ENCODE data around the gene L3MBTL4.

The L3MBTL4 gene

GRCh38 chr18:5967007-5967406 is 447.7 kb downstream of the L3MBTL4 start:
- TF ChIP-seq OSR1 (CRISPR knock-in tag; IDR thresholded peaks at IDR 0.05), result no peak
- TF ChIP-seq ZFP3 (CRISPR knock-in tag; IDR thresholded peaks at IDR 0.05), result no peak
- TF ChIP-seq, protein P1, sequence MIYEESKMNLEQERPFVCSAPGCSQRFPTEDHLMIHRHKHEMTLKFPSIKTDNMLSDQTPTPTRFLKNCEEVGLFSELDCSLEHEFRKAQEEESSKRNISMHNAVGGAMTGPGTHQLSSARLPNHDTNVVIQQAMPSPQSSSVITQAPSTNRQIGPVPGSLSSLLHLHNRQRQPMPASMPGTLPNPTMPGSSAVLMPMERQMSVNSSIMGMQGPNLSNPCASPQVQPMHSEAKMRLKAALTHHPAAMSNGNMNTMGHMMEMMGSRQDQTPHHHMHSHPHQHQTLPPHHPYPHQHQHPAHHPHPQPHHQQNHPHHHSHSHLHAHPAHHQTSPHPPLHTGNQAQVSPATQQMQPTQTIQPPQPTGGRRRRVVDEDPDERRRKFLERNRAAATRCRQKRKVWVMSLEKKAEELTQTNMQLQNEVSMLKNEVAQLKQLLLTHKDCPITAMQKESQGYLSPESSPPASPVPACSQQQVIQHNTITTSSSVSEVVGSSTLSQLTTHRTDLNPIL (CRISPR knock-in tag; IDR thresholded peaks at IDR 0.05; ENCODE audit: low read depth), result no peak
- no peak for TF ChIP-seq CSDC2 (CRISPR knock-in tag; IDR thresholded peaks at IDR 0.05)
- TF ChIP-seq ZC3H10 (CRISPR knock-in tag; IDR thresholded peaks at IDR 0.05), result no peak
- TF ChIP-seq RARB (CRISPR knock-in tag; IDR thresholded peaks at IDR 0.05), result no peak
- no peak for TF ChIP-seq ZNF70 (CRISPR knock-in tag; IDR thresholded peaks at IDR 0.05)
- no peak for TF ChIP-seq TCF4 (CRISPR knock-in tag; IDR thresholded peaks at IDR 0.05; ENCODE audit: borderline replicate concordance)
- no peak for TF ChIP-seq ARNTL (CRISPR knock-in tag; IDR thresholded peaks at IDR 0.05; ENCODE audit: borderline replicate concordance, low read depth)
- TF ChIP-seq BACH2 (CRISPR knock-in tag; IDR thresholded peaks at IDR 0.05; ENCODE audit: borderline replicate concordance), result no peak
- TF ChIP-seq, protein P2, sequence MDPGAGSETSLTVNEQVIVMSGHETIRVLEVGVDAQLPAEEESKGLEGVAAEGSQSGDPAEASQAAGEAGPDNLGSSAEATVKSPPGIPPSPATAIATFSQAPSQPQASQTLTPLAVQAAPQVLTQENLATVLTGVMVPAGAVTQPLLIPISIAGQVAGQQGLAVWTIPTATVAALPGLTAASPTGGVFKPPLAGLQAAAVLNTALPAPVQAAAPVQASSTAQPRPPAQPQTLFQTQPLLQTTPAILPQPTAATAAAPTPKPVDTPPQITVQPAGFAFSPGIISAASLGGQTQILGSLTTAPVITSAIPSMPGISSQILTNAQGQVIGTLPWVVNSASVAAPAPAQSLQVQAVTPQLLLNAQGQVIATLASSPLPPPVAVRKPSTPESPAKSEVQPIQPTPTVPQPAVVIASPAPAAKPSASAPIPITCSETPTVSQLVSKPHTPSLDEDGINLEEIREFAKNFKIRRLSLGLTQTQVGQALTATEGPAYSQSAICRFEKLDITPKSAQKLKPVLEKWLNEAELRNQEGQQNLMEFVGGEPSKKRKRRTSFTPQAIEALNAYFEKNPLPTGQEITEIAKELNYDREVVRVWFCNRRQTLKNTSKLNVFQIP (CRISPR knock-in tag; IDR thresholded peaks at IDR 0.05; ENCODE audit: borderline replicate concordance, low read depth), result no peak
- no peak for TF ChIP-seq SNAI2 (CRISPR knock-in tag; IDR thresholded peaks at IDR 0.05)
- TF ChIP-seq PPARA (CRISPR knock-in tag; IDR thresholded peaks at IDR 0.05; ENCODE audit: borderline replicate concordance), result no peak
- no peak for TF ChIP-seq ZNF8 (CRISPR knock-in tag; IDR thresholded peaks at IDR 0.05)
- no peak for TF ChIP-seq ZNF565 (CRISPR knock-in tag; conservative IDR thresholded peaks at IDR 0.05; ENCODE audit: low read depth)
- TF ChIP-seq PATZ1 (CRISPR knock-in tag; IDR thresholded peaks at IDR 0.05; ENCODE audit: borderline replicate concordance), result no peak
- ATAC-seq, result no peak

- no peak for ATAC-seq
- TF ChIP-seq PPARA (CRISPR knock-in tag; IDR thresholded peaks at IDR 0.05; ENCODE audit: borderline replicate concordance) (no peak), ARNTL (CRISPR knock-in tag; IDR thresholded peaks at IDR 0.05; ENCODE audit: borderline replicate concordance, low read depth) (no peak), ISL1 (CRISPR knock-in tag; IDR thresholded peaks at IDR 0.05) (no peak), ESRRG (CRISPR knock-in tag; IDR thresholded peaks at IDR 0.05) (no peak), SNAI2 (CRISPR knock-in tag; IDR thresholded peaks at IDR 0.05) (no peak), ZNF8 (CRISPR knock-in tag; IDR thresholded peaks at IDR 0.05) (no peak), ZNF70 (CRISPR knock-in tag; IDR thresholded peaks at IDR 0.05) (no peak), ZFP30 (CRISPR knock-in tag; IDR thresholded peaks at IDR 0.05) (no peak), RARB (CRISPR knock-in tag; IDR thresholded peaks at IDR 0.05) (no peak), GLIS3 (CRISPR knock-in tag; IDR thresholded peaks at IDR 0.05) (no peak), TCF4 (CRISPR knock-in tag; IDR thresholded peaks at IDR 0.05; ENCODE audit: borderline replicate concordance) (no peak), TSHZ2 (CRISPR knock-in tag; IDR thresholded peaks at IDR 0.05) (no peak), CSDC2 (CRISPR knock-in tag; IDR thresholded peaks at IDR 0.05) (no peak), TOX (CRISPR knock-in tag; IDR thresholded peaks at IDR 0.05; ENCODE audit: borderline replicate concordance) (no peak), PATZ1 (CRISPR knock-in tag; IDR thresholded peaks at IDR 0.05; ENCODE audit: borderline replicate concordance) (no peak), BACH2 (CRISPR knock-in tag; IDR thresholded peaks at IDR 0.05; ENCODE audit: borderline replicate concordance) (no peak), ZNF565 (CRISPR knock-in tag; conservative IDR thresholded peaks at IDR 0.05; ENCODE audit: low read depth) (no peak)
- TF ChIP-seq, protein P2 (CRISPR knock-in tag; IDR thresholded peaks at IDR 0.05; ENCODE audit: borderline replicate concordance, low read depth), result no peak
- TF ChIP-seq, protein P1 (CRISPR knock-in tag; IDR thresholded peaks at IDR 0.05; ENCODE audit: low read depth), result no peak
Measured at GRCh38 chr18:5966514-5966913, 448.2 kb downstream of the L3MBTL4 start.
